Measurements from ENCODE around the gene CSE1L.

GRCh38 chr20:49063279-49063678 is 17.2 kb downstream of the CSE1L start:
- TF ChIP-seq CTCF (IDR thresholded peaks at IDR 0.05) = no peak
- no peak for TF ChIP-seq POLR2A (IDR thresholded peaks at IDR 0.05)
